GM12878 (cell line): ENCODE measurements around the gene EYS.

Source experiments
- EZH2 ChIP-seq: IDR thresholded peaks from 2 replicates; pipeline ENCODE4 v1.6.1; 2012; ENCODE audit warnings: low read depth, mild to moderate bottlenecking, control low read depth, inconsistent platforms, low read length, borderline replicate concordance; ENCODE audit not compliant: control insufficient read depth
- FOXK2 ChIP-seq: fragments of 450-650 bp; IDR thresholded peaks from 2 replicates; pipeline ENCODE4 v1.6.1; 2017; ENCODE audit warnings: mild to moderate bottlenecking, moderate library complexity
- POLR2A ChIP-seq: IDR thresholded peaks from 2 replicates; pipeline ENCODE4 v1.6.1; 2011; ENCODE audit warnings: low read depth, mild to moderate bottlenecking, low read length
- POLR2AphosphoS5 ChIP-seq: IDR thresholded peaks from 2 replicates; pipeline ENCODE4 v1.6.1; 2011; ENCODE audit warnings: mild to moderate bottlenecking, low read length, inconsistent platforms
- SIN3A ChIP-seq: IDR thresholded peaks from 2 replicates; pipeline ENCODE4 v1.6.1; 2012; ENCODE audit warnings: low read depth, low read length, improper control_type of control experiment
- ZNF274 ChIP-seq: IDR thresholded peaks from one replicate; pipeline ENCODE4 v1.8.0; 2011; ENCODE audit not compliant: insufficient read length, insufficient read depth

GRCh38 chr6:64889144-64889543, 817.9 kb downstream of the EYS start:
- TF ChIP-seq POLR2AphosphoS5 (no peak), POLR2A (no peak), EZH2 (no peak), FOXK2 (no peak), ZNF274 (no peak), SIN3A (no peak)
